DOHH2 (cell line): Measurements from ENCODE around the gene IL16.

ENCODE experiments used
- H3F3A ChIP-seq: fragments of 200-600 bp; sonication (generic), shearing (Covaris generic); 2 replicates; pipeline ENCODE4 v1.6.0; 2016; ENCODE audit warnings: antibody characterized with exemption, mild to moderate bottlenecking; ENCODE audit not compliant: control insufficient read depth, insufficient read depth
- H3K27ac ChIP-seq: fragments of 200-600 bp; sonication (generic); 2 replicates; pipeline ENCODE4 v1.5.1; 2014; ENCODE audit warnings: low read depth, mild to moderate bottlenecking, low read length, moderate library complexity
- H3K27me3 ChIP-seq: fragments of 200-600 bp; sonication (generic); 2 replicates; pipeline ENCODE4 v1.6.1; 2014; ENCODE audit warnings: mild to moderate bottlenecking, low read length, mixed read lengths; ENCODE audit not compliant: control insufficient read depth
- H3K36me3 ChIP-seq: fragments of 200-600 bp; sonication (generic); 2 replicates; pipeline ENCODE4 v1.6.1; 2014; ENCODE audit warnings: mild to moderate bottlenecking, low read length, moderate library complexity, mixed read lengths; ENCODE audit not compliant: control insufficient read depth
- H3K4me1 ChIP-seq: fragments of 200-600 bp; sonication (generic); 2 replicates; pipeline ENCODE4 v1.6.1; 2014; ENCODE audit warnings: mild to moderate bottlenecking, low read length, mixed read lengths; ENCODE audit not compliant: control insufficient read depth
- H3K4me2 ChIP-seq: fragments of 200-600 bp; sonication (generic); 2 replicates; pipeline ENCODE4 v1.6.0; 2014; ENCODE audit warnings: mild to moderate bottlenecking, low read length, moderate library complexity
- H3K4me3 ChIP-seq: fragments of 200-600 bp; sonication (generic); 2 replicates; pipeline ENCODE4 v1.5.1; 2014; ENCODE audit warnings: mild to moderate bottlenecking, low read length, mixed read lengths
- H3K79me2 ChIP-seq: fragments of 200-600 bp; sonication (generic); 2 replicates; pipeline ENCODE4 v1.6.1; 2014; ENCODE audit warnings: mild to moderate bottlenecking, low read length, mixed read lengths; ENCODE audit not compliant: control insufficient read depth
- H3K9me2 ChIP-seq: fragments of 200-600 bp; sonication (generic); replicated peaks from 2 replicates; pipeline ENCODE4 v1.6.1; 2014; ENCODE audit warnings: mild to moderate bottlenecking, low read length, mixed read lengths; ENCODE audit not compliant: control insufficient read depth
- H3K9me3 ChIP-seq: fragments of 200-600 bp; sonication (generic); 2 replicates; pipeline ENCODE4 v1.6.1; 2014; ENCODE audit warnings: antibody characterized with exemption, low read length, mixed read lengths; ENCODE audit not compliant: control insufficient read depth, insufficient read depth
- H4K20me1 ChIP-seq: fragments of 200-600 bp; sonication (generic); 2 replicates; pipeline ENCODE4 v1.6.0; 2014; ENCODE audit warnings: low read depth, mild to moderate bottlenecking, antibody characterized with exemption, low read length, moderate library complexity; ENCODE audit not compliant: control insufficient read depth, insufficient read depth
- EZH2phosphoT487 ChIP-seq: fragments of 200-600 bp; sonication (generic); IDR thresholded peaks from 2 replicates; pipeline ENCODE4 v1.6.1; 2017; ENCODE audit warnings: borderline replicate concordance, mild to moderate bottlenecking, antibody characterized with exemption, low read length, moderate library complexity, mixed read lengths
- TF ChIP-seq, protein P1 (sequence below): fragments of 200-600 bp; sonication (generic); IDR thresholded peaks from one replicate; pipeline ENCODE4 v1.5.1; 2014; ENCODE audit warnings: antibody characterized with exemption, mild to moderate bottlenecking, low read depth, low read length; ENCODE audit not compliant: poor library complexity, severe bottlenecking

Gene IL16

DNA sequence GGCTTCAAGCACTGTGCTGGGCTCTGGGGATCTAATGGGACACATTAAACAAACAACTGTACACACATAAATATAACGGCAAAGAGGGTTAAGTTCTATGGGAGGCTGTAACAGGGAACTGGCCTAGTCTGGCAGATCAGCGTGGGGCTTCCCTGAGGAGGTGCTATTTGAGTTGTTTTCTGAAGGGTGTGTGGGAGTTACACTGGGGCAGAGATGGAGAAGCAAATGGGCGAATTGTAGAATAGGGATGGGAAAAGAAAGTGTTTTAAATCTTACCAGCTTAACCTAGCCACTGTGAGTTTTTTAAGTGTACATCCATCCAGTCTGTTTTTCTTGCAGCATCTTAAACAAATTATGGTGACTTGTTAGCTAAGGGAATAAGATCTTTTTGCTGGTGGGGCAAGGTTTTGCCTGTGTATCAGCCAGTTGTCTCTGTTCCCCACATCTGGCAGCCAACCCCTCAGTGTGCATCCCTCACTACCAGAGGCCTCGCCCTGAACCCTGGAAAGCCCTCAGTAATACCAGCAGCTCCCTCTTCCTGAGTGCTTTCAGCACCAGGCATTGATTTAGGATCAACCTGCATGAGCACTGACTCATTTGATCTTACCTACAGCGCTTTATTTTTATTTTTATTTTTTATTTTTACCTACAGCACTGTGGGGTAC is 10.9 kb upstream of the IL16 start:
- Histone ChIP-seq H3K36me3 (no peaks in the 10 kb centered on the region), H3K27ac (no peak overlapping the region), H4K20me1 (no peaks in the 10 kb centered on the region), H3K9me2 (no peaks in the 10 kb centered on the region), H3K79me2 (no peaks in the 10 kb centered on the region), H3K4me1 (no peaks in the 10 kb centered on the region), H3F3A (no peaks in the 10 kb centered on the region), H3K4me2 (no peak overlapping the region), H3K27me3 (peaks cover 13% of the 10 kb centered on the region; the same call in 1 of the 2 replicates), H3K4me3 (no peak overlapping the region), H3K9me3 (no peaks in the 10 kb centered on the region)
- TF ChIP-seq, protein P1, sequence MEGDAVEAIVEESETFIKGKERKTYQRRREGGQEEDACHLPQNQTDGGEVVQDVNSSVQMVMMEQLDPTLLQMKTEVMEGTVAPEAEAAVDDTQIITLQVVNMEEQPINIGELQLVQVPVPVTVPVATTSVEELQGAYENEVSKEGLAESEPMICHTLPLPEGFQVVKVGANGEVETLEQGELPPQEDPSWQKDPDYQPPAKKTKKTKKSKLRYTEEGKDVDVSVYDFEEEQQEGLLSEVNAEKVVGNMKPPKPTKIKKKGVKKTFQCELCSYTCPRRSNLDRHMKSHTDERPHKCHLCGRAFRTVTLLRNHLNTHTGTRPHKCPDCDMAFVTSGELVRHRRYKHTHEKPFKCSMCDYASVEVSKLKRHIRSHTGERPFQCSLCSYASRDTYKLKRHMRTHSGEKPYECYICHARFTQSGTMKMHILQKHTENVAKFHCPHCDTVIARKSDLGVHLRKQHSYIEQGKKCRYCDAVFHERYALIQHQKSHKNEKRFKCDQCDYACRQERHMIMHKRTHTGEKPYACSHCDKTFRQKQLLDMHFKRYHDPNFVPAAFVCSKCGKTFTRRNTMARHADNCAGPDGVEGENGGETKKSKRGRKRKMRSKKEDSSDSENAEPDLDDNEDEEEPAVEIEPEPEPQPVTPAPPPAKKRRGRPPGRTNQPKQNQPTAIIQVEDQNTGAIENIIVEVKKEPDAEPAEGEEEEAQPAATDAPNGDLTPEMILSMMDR, result no peak
- no peak for TF ChIP-seq EZH2phosphoT487

DNA sequence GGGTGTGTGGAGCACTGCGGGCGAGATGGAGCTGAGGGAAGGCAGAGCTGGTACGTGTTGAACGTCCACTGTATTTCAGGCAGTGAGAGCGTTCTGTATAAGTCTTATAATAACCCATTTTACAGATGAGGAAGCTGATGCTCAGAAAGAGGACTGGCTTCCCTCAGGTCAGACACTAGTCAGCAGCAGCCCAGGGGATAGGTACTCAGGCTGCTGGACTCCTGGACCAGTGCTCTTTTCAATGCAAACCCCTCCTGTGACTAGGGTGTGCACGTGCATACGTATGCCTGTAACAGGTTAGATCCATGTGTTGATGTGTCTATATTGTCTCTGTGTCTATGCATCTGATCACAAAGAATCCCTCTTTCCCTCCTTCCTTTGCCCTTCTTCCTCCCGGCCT is 8.3 kb upstream of the IL16 start:
- H3K9me3 ChIP-seq, result no peaks in the 10 kb centered on the region
- TF ChIP-seq, protein P1, result no peak
- H3K4me1 ChIP-seq, result no peaks in the 10 kb centered on the region
- no peaks in the 10 kb centered on the region for H3K9me2 ChIP-seq
- H4K20me1 ChIP-seq, result no peaks in the 10 kb centered on the region
- no peak overlapping the region for H3K4me2 ChIP-seq
- H3K27me3 ChIP-seq, result peaks cover 12% of the 10 kb centered on the region; the same call in 1 of the 2 replicates
- H3K27ac ChIP-seq, result no peak overlapping the region
- H3K79me2 ChIP-seq, result no peaks in the 10 kb centered on the region
- no peaks in the 10 kb centered on the region for H3K36me3 ChIP-seq
- no peaks in the 10 kb centered on the region for H3F3A ChIP-seq
- no peak overlapping the region for H3K4me3 ChIP-seq

DNA sequence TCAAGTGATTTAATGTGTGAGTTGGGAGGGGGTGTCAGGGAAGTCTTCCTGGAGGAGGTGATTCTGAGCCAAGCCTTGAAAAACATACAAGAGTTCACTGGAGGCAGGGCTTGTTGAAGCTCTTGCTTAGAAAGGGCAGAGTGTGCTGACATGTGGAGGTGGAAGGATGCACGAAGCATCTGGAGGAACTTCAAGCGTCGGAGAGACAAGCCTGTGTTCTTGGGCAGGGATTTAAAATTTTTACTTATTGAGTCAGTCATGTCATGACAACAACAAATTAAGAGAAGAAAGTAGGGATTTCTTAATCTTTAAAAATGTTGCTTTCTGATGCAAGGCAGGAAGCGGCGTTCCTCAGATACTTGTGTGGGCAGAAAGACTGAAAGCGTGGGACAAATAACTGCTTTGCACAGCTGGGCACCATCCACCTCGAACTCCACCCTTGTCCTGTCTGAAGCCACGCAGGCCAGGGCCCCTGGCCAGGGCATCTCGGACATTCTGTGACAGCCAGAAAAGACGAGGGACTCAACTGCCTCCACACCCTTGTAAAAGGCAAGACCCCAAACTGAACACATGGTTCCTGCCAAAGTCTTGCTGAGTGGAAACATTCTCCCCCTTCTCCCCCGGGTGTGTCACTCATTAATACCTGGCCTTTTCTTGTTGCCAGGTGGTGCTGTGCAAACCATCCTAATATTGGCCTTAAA is 6.9 kb upstream of the IL16 start:
- H3K27ac ChIP-seq, result no peak overlapping the region
- no peak overlapping the region for H3K4me3 ChIP-seq
- H3K36me3 ChIP-seq, result no peaks in the 10 kb centered on the region
- no peaks in the 10 kb centered on the region for H3K4me1 ChIP-seq
- H3K27me3 ChIP-seq, result peaks cover 9% of the 10 kb centered on the region; the same call in 1 of the 2 replicates
- no peaks in the 10 kb centered on the region for H4K20me1 ChIP-seq
- H3K9me2 ChIP-seq, result no peaks in the 10 kb centered on the region
- no peaks in the 10 kb centered on the region for H3F3A ChIP-seq
- TF ChIP-seq, protein P1, result no peak
- no peak for TF ChIP-seq EZH2phosphoT487
- H3K4me2 ChIP-seq, result no peak overlapping the region
- no peaks in the 10 kb centered on the region for H3K79me2 ChIP-seq
- H3K9me3 ChIP-seq, result no peaks in the 10 kb centered on the region
